GM10248 (cell line): Measurements from ENCODE around the gene PSTPIP1.
"Not testable (repeated sequence)": the region's sequence is repeated elsewhere in the genome, so short reads cannot be mapped to it uniquely, and the experiment has no call there.

Experiments used
- CTCF ChIA-PET: fragments of 300-600 bp; sonication (Branson Sonifier 250); formaldehyde crosslinking; extraction: SDS; loops from one replicate; lab custom pipeline; 2021; ENCODE audit warnings: antibody characterized with exemption; lab: Yijun Ruan, JAX
- POLR2A ChIA-PET: fragments of 350-650 bp; sonication (Branson Sonifier 250); formaldehyde crosslinking; extraction: SDS; loops from one replicate; lab custom pipeline; 2020; ENCODE audit warnings: antibody characterized with exemption; lab: Yijun Ruan, JAX
- DNase-seq: peaks from one replicate; pipeline ENCODE4 v3.0.0; 2012; ENCODE audit errors: extremely low spot score
- TF ChIP-seq, protein P1 (sequence below): IDR thresholded peaks from 2 replicates; pipeline ENCODE4 v1.5.1; 2012; ENCODE audit warnings: mild to moderate bottlenecking, low read depth; ENCODE audit errors: extremely low read depth, missing control alignments, control extremely low read depth

Gene PSTPIP1

DNA sequence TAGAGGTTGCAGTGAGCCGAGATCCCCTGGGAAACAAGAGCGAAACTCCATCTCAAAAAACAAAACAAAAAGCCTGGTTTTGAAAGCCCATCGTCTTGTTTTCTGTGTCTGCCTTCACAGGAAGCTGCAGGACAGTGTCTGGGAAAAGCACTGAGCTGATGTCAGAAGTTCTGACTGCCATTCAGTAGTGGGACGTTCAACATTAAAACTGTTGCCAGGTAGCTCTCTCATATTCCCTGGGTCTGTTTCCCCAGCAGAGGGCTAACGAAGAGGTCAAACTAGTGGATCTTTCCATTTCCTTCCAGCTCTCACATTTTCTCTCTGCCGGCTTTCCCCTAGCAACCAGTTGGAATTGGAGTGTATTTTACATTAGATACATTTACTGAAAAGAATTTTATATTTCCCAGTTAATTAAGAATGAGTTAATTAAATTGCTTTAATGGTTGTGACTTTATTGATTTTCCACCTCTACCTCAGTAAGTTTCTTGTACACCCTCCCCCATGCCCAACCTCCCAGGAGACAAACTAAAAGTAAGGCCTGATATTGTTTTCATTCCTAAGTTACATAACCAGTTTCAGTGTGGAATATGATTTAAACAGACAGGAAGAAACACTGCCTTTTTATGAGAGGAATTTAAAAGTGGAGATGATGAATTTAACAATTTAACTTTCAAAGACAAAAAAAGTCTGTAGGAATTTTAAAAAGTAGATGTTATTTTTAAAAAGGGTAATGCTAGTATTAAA lies 33.5 kb upstream of the PSTPIP1 start:
- DNase-seq = no peak
- TF ChIP-seq, protein P1, sequence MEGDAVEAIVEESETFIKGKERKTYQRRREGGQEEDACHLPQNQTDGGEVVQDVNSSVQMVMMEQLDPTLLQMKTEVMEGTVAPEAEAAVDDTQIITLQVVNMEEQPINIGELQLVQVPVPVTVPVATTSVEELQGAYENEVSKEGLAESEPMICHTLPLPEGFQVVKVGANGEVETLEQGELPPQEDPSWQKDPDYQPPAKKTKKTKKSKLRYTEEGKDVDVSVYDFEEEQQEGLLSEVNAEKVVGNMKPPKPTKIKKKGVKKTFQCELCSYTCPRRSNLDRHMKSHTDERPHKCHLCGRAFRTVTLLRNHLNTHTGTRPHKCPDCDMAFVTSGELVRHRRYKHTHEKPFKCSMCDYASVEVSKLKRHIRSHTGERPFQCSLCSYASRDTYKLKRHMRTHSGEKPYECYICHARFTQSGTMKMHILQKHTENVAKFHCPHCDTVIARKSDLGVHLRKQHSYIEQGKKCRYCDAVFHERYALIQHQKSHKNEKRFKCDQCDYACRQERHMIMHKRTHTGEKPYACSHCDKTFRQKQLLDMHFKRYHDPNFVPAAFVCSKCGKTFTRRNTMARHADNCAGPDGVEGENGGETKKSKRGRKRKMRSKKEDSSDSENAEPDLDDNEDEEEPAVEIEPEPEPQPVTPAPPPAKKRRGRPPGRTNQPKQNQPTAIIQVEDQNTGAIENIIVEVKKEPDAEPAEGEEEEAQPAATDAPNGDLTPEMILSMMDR = no peak
- ChIA-PET POLR2A (no interaction called here), CTCF (interaction anchor here (1.2 to 4.1 kb wide), 4 partner anchors 9 to 26 kb away, joined by 3 to 25 read pairs (median 3); no protein-coding TSS in a partner anchor)

DNA sequence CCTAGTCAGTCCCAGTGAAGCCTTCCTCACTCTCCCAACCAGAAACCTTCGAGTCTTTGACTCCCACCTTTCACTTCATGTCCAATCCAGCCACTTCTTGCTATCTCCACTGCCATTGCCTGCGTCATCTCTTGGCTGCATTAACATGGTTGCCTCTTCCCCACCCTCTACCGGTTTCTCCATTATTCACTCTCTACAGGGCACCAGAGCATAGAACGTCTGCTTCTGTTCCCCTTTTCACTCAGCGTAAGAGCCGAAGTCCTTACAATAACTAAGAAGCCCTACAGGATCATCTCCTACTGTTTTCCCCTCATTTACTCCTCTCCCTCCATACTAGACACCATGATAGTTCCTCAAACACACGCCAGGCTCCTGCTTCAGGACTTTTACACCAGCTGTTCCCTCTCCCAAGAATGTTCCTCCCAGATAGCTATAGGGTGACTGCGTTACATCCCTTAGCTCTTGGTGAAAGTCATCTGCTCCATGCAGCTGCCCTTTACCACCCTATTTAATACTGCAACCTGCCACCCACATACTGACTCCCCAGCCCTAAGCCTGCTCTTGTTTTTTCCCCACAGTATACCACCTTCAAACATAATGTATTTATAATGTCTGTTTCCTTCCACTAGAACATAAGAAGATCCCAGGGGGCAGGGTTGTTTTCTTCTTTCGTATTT lies 32.5 kb upstream of the PSTPIP1 start:
- TF ChIP-seq, protein P1 = no peak
- ChIA-PET POLR2A (no interaction called here), CTCF (interaction anchor here (1.2 to 4.1 kb wide), 4 partner anchors 11 to 27 kb away, joined by 3 to 25 read pairs (median 6); no protein-coding TSS in a partner anchor)
- no peak for DNase-seq

- POLR2A ChIA-PET = no interaction called here
- DNase-seq = no peak
- CTCF ChIA-PET = interaction anchor here (1.4 to 4.1 kb wide), 3 partner anchors 10 to 17 kb away, joined by 4 to 25 read pairs (median 8); no protein-coding TSS in a partner anchor
- TF ChIP-seq, protein P1 = no peak
Measured at GRCh38 chr15:76963596-76963995, 31.3 kb upstream of the PSTPIP1 start.

GRCh38 chr15:76964157-76964556 lies 30.8 kb upstream of the PSTPIP1 start:
- ChIA-PET CTCF (interaction anchor here (0.8 to 4.1 kb wide), 3 partner anchors 9 to 773 kb away, joined by 3 to 25 read pairs (median 8); no protein-coding TSS in a partner anchor), POLR2A (no interaction called here)
- TF ChIP-seq, protein P1 = no peak
- no peak for DNase-seq

- POLR2A ChIA-PET, DNase-seq: not testable (repeated sequence)
- CTCF ChIA-PET = interaction anchor here (1.0 to 2.0 kb wide), 2 partner anchors 31 to 577 kb away, joined by 3 to 5 read pairs; no protein-coding TSS in a partner anchor
Measured at GRCh38 chr15:76966051-76966450, 28.9 kb upstream of the PSTPIP1 start.

DNA sequence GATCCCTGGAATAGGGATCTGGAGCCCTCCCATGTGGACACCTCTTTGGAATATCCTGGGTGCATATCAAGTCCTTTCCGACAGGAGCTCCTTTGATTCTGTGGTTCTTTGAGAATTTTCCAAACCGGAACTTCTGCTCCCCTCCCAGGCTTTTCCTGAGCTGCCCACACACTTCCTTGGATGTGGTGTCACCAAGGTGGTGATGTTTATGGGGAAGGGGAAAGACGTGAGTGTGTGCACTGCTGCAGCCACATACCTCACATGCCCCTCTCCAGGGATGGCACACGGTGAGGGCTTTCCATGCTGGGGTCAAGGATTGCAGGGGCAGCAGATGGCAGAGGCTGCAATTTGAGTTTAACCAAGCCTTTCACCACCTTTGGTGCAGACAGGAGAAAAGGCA lies 27.9 kb upstream of the PSTPIP1 start:
- ChIA-PET CTCF (interaction anchor here (1.0 to 2.0 kb wide), 2 partner anchors 32 to 576 kb away, joined by 3 to 5 read pairs; no protein-coding TSS in a partner anchor), POLR2A (no interaction called here)
- no peak for DNase-seq
- TF ChIP-seq, protein P1 = no peak
